Stimulated activated CD8-positive, alpha-beta memory T cell treated with anti-CD3 and anti-CD28 coated beads, Interleukin-12 subunit alpha, Interleukin-12 subunit beta, amount 100 ng/mL, for 1 hour (primary cell): ENCODE data around the gene GTPBP1.

Source experiments
- DNase-seq: peaks from one replicate; pipeline ENCODE4 v3.0.0-alpha.2; 2020; ENCODE audit warnings: low read depth

GTPBP1 gene

DNA sequence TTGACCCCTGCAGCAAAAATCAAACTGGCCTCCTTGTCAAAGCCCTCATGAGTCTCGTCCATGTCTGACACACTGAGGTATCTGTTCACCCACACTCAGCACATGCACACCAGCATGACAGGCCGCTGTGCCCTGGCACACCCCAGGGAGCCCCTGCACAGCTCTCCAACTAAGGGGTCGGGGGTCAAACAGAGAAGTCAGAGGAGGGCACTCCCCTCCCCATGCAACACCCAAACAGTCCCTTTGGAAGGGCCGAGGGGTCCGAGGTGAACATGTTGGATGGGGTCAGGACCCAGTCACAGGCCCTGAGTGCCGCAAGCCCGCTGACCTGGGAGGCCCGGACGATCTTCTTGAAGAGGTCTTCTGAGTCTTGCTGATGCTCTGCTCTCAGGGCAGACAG, 35.4 kb downstream of the GTPBP1 start:
- no peak for DNase-seq

DNA sequence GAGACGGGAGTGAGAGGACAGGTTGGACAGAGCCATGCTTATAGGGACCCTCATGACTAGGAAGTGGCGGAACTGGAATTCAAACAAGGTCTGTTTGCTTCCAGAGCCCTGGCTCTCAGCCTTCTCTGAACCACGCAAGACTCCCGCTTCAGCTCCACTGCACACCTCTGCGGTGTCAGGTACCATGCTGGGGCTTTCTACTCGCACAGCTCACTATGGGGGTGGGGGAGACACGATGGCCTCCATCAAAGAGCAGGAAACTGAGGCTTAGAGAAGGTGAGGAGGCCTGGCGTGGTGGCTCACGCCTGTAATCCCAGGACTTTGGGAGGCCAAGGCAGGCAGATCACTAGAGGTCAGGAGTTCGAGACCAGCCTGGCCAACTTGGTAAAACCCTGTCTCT, 35.8 kb downstream of the GTPBP1 start:
- no peak for DNase-seq

DNA sequence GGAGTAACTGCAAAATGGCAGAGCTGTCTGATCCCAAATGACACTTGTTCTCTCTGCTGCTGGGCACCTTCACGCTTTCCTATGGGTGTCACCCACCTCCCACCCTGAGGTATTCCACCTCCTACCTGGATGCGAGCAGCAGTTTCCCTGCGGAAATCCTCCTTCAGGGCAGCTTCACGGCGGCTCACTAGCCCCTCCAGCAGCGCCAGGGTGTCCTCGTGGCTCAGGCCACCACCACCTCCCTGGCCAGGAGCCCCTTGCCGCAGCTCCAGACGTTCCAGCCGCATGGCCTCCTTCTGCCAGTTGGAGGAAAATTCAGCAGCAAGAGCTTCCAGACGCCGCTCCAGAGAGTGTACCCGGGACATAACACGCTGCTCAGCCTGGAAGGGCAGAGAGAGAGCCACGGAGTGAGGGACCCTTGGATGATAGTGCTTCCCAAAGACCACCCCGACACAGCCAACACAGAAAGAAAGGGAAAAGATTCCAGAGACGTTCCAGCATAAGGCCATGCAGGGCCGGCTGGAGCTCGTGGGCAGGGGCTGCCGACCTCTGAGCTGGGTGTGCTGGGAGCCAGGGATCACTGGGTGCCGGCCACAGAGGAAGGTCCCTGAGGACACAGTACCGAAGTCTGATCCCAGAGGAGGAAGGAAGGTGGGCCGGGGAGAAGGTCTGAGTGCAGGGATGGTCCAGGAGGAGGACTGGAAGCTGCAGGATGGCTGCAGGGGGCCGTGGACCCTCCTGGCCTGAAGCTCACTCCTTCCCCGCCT, 36.6 kb downstream of the GTPBP1 start:
- no peak for DNase-seq

DNA sequence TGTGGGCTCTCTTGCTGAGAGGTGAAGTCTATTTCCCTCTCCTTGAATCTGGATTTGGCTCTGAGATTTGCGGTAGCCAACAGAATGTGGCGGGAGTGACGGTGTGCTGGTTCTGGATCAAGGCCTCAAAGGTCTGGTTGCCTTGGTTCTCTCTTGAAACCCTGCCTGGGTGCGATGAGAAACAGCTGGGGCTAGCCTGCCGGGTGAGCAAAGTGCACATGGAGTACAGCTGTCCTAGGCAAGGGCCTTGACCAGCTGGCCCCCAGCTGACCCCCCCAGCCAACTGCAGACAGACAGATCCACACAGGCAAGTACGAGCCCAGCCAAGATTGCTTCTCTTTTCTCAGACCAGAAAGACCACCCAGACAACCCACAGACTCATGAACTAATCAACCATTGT, 39.2 kb downstream of the GTPBP1 start:
- DNase-seq = no peak

DNA sequence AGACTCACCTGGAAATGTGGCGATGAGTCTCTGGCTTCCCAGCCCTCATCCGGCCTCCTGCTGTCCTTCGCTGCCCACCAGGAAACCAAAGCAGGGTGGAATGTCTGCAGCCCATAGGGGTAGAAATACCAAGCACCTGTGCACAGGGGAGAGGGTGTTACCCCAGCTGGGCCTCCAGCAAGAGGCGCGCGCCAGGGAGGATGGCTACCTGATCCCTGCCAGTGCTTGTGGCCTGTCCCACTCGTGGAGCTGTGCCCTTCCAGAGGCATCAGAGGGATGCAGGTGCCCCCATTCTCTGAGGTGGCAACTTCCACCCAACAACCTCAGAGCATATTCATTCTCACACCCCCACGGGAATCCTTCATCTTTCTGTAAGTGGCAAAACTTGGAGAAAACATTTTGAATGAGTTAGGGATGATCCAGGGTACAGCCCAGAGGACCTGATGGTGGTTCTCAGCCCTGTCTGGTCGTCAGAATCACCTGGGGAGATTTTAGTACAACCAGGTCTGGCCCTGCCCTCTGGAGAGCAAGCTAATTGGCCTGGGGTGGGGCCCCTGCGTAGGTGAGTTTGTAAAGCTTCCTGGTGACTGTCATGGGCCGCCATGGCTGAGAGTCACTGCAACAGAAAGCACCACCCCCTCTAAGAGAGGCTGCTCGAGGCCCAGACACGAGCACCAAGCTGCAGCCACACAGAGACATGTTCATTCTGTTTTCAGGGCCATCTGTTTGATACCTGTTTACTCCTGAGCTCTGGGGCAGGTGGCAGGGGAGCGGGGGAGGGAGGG, 40.1 kb downstream of the GTPBP1 start:
- no peak for DNase-seq

DNA sequence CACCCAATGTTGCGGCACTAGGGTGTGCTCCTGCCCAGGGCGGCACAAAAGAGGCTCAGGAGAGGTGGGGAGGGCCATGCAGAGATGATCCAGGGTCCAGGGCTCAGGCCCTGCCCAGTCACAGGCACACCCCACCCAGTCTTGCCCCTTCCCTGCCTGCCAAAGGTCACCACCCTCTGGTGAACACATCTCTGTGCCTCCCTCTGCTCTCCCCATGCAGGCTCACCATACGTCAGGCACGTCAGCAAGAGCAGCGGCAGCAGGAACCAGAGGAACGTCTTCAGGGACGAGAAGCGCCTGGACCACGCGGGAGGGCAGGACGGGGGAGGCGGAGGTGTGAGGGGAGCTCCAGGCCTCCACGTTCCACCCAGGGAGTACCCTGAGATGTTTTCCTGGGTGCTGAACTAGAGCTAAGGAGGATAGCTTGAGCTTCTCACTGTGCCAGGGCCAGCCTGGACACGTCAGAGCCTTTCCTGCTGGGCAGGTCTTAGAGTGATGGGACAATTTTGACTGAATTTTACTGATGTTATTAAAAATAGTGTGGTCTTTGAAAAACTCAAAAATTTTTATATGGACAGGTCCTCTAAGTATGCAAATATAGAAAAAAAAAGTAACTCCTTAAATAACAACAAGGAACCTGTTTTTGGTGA, 42.9 kb downstream of the GTPBP1 start:
- no peak for DNase-seq

DNA sequence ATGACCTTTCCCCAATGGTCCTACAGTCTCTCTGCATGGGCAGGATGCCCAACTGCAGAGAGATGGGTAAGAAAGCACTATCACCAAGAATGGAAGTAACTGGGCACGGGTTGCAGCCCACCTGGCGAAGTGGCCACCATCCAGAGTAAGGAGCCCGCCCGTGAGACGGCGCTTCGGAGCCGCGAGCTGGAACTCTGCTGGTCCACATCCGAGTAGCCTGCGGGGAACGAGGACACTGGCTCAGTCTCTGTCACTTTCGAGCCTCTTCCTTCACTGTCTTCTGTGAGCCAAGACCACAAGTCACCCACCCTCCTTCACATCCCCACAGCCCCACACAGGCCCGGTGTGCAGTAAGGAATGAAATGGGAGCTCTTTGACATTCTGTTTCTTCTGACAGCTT, 44.4 kb downstream of the GTPBP1 start:
- no peak for DNase-seq

DNA sequence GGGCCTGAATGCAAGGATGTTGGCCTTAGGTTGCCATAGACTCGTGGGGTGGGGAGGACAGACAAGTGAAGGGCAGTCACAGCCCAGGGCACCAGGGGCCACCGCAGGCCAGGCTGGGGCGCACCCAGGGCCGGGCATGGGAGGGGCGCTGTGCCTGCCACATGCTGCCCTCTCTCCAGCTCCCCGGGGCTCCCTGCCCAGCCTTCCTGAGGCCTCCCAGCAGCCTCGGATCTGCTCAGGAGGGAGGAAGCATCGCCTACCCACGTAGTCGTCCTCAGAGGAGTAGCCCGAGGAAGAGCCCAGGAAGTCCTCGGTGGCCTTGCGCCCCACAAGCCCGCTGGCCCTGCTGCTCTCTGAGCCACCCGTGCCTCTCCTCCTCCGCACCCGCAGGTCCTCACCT, 44.9 kb downstream of the GTPBP1 start:
- DNase-seq = no peak

DNA sequence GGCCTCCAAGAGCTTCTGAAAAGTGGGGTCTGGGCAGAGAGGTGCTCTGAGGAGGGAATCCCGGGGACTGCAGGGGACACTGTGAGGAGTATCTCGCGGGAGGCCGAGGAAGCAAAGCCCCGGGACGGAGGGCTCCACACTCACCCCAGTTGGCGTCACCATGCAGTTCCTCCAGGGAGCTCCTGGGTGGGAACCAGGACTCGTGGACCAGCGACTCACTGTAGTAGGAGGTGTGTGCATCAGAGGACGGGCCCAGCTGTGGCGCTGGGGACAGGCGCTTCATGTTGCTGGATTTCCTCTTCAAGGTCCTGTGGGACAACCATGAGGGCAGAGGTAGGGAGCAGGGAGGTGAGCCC, 45.3 kb downstream of the GTPBP1 start:
- DNase-seq = no peak

DNA sequence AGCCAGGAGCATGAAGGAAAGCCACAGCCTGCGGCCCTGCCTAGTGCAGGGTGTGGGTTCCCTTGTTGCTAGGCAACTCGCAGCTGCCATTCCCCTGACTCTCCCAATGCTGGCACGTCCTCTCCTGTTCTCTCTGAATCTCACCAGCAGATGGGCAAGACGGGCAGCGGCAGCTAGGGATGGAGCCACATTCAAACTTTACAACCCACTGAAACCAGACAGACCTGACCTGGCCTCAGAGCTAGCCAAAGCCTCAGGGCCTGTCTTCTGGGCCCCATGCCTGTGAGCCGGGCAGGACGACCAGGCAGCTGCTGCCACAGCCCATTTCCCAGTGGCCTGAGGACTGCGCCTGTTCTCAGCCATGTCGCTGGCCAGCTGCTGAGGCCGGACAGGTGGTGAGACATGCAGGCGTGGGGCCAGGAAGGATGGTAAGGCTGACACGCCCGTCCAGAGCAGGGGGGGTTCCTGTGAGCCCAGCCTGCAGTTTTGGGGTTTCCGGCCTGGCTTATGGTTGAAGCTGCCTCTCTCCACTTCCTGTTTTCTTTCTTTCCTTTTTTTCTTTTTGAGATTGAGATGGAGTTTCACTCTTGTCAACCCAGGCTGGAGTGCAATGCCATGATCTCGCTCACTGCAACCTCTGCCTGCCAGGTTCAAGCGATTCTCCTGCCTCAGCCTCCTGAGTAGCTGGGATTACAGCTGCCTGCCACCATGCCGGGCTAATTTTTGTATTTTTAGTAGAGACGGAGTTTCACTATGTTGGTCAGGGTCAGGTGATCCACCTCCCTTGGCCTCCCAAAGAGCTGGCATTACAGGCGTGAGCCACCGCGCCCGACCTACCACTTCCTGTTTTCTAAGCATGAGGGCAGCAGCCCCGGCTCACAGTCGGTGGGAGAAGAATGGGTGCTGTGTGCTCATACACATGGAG, 45.9 kb downstream of the GTPBP1 start:
- peak; percentile 56 for DNase-seq

DNA sequence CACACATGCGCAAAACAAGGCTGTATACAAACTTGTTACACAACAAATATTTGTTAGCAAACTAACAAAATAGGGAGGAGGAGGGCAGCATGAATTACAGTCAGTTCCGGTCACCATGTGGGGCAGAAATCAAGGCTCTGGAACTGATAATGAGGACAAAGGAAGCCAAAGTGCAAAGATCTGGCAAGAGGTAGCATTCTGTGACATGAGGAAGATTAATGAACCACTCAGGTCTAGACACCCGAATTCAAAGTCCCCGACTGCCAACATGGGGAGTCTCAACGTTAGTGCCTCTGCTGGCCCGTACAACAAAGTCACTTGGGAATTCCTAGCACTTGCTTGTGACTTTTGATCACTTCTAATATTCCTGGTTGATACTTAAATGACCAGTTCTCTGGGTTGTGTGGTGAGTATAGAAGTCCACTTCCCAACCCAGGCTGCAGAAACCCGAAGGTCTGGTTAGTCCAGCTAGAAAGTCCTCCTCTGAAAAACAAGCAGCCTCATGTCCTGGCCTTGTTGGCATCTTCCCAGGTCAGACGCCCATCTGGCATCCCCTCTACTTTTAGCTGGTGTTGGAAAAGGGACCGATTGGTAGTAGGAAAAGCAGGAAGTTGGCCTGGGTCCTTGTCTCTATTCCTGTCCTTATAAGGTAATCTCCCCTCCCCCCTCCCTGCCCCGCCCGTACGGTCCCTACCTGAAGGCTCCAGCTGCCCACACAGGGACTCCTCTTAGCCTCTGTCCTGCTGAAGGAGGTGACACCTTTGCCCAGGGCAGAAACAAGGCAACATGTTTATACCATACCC, 48.4 kb downstream of the GTPBP1 start:
- DNase-seq = no peak

DNA sequence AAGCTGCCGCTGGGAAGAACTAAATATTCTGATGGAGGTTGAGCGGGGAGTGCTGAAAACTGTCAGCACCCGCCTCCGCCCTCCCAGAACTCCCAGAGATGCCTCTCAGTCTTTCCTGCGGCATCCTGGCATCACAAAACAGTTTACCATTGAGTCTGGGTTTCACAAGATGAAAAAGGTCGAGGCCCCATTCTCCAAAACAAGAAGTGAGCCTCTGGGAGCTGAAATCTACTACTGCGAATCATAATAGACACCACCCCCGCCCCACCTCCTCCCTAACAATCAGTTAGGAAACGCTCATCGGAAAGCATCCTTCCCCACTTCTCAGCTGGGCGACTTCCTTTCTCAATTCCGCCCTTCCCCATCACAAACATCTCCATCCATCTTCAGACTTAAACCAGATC, 49.0 kb downstream of the GTPBP1 start:
- no peak for DNase-seq

DNA sequence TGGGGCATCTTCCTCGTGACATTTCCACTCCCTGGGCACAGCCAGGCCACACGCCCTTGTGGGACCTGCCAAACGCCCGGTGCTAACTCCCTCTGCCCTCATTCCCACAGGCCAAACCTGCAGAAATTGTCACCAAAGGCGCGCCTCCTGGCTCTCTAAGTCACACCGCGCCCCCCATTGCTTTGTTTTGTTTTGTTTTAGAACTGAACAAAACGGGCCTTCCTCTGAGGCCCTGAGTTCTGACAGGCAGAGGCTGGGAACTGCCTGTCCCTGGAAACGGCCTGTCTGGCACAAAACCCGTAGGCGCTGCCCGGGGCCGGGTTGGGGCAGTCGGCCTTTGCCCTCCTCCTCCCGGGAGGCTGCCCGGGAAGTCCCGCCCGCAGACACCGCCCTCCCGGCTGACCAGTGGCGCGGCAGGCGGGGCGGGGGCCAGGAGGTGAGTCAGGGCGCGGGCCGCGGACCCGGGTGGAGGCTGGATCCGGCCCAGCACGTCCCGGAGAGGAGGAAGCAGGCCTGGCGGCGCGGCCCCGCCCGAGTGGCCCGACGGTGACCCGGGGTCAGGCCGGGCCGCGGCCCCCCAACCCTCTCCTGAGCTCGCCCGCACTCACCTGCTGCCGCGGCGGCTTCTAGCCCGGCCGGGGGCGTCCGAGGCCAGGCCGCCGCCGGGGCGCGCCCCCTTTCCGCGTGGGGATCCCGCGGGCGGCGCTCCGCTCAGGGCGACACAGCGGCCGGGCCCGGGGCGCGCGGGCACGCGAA, 49.6 kb downstream of the GTPBP1 start:
- peak; percentile 14 for DNase-seq

DNA sequence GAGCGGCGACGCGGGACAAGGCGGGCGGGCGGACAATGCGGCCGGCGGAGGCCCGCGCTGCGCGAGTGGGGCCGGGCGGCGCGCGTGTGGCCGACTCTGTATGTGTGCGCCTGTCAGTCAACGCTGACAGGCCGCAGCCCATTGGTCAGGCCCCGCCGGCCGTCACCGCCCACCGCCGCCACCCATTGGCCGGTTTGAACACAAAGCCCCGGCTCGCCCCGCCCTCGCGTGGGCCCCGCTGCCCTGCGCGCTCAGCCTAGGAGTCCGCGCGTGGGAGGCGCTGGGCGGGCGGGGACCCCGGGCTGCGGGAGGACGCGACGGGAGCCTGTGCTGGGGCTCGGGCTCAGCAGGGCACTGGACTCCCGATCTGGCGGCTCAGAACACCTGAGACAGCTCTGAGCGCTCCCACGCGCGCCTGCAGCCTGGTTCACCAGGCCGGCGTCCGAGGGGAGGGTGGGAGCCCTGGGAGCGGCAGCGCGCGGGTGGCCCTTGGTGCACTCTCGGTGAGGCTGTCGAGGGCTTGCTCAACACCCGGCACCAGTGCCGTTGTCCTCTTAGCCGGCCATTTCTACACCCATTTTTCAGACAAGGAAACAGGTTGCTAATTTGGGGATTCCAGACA, 50.3 kb downstream of the GTPBP1 start, which contains the start of gene SUN2:
Gene SUN2 (minus strand): TSS at position 88 of the 622 bp plus-strand sequence. CDS start 3,370 bp downstream, outside the sequence.
- DNase-seq = peak; percentile 88

DNA sequence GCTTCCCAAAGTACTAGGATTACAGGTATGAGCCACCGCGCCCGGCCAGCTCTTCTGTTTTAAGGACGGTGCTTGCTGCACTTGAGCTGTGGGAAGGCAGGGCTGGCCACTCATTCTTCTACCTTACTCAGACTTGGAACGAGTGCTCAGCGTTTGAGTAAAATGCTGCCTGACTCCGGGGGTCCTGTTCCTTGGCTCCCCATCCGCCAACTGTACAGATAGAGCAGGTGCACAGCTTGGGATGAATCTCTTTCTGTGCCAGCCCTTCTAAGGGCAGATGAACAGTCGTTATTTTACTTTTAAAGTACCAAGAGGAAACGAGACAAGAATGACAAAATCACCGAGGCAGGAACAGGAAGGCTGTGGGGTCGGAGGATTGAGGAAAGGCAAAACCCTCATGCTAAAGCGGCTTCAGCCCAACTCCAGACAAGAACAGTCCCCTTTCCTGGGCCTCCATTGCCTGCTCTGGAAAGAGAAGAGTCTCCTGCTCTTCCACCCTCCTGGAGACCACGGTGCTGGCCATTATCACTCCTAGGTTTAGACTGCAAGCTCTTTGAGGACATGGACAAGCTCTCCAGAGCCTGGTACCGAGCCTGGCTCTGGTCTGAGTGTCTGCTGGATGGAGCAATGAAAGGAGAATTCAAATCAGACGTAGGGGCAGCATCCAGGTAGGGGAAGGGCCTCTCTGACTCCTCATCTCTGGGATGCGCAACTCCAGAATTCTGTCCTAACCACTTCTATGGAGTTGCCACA, 51.1 kb downstream of the GTPBP1 start:
- DNase-seq = no peak

DNA sequence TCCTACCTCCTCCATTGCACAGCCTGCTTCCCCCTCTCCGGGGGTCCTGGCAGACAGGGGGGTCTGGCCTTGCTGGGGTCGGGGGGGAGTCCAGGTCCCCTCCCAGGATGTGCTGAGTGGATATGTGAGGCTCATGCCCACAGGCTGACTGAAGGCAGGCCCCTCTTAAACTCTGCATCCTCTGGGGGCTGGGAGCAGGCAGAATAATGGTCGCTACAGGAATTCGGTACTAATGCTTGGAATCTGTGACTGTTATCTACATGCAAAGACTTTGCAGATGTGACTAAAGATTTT, 51.7 kb downstream of the GTPBP1 start:
- no peak for DNase-seq

DNA sequence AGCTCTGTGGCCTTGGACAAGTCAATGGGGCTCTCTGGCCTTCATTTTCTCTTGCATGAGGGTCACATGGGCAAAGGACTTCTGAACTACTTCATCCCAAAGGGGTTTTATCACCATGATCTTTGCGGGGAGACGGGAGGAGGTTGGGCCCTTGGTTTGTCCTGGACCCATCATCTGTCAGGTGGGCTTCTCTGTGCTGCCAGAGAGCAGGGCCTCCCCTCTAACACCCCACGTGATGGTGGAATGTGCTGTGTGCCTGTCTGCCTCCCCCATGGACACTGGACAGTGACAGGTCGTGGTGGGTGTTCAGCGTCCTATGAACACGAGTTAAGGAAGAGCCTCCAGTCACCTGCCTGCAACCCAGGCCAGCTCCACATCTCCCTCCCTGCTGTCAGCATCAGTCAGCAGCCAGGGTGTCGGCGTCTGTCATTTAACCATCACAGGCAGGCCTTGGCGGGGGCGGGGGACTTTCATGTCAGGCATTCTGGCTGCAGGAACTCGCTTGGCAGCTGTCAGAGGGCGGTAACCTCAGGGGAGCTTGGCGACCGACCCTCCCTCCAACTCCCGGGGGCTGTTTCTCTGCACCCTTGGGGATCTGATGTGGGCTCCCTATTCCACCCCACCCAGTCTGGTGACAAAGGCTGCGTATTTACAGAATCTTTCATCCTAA, 52.7 kb downstream of the GTPBP1 start:
- DNase-seq = peak; percentile 44

DNA sequence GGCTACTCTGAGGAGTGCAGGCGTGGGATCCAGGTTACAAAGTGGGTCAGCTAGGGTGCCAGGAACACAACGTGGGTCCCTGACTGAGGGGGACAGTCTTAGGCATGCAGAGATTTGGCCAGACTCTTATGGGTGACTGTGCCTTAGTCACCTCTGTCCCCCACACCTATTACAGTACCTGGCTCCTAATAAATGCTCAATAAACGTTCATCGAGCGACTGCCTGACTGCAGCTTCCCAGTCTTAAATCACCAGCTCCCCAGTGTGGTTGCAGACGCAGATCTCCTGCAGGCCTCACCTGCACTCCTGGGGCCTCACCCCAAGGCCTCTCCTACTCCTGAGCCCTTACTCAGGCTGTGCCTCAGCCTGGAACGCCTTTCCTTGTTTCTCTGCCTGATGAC, 53.3 kb downstream of the GTPBP1 start:
- DNase-seq = no peak
